Astrocyte (in vitro differentiated cells and primary cell): Measurements from ENCODE around the gene UNCX.

Source experiments
- CTCF ChIP-seq: IDR thresholded peaks from 2 replicates; pipeline ENCODE4 v1.5.1; 2011; ENCODE audit warnings: low read depth, mild to moderate bottlenecking, inconsistent platforms, low read length, moderate library complexity; ENCODE audit not compliant: insufficient read depth
- EZH2 ChIP-seq: IDR thresholded peaks from 2 replicates; pipeline ENCODE4 v1.6.1; 2012; ENCODE audit warnings: mild to moderate bottlenecking, low read length, inconsistent platforms; ENCODE audit not compliant: insufficient read depth

GRCh38 chr7:1210321-1210978, 22.2 kb upstream of the UNCX start:
- TF ChIP-seq CTCF (no peak), EZH2 (no peak)
